GM18507 (cell line): ENCODE results near the gene PAQR6.

ENCODE experiments used
- DNase-seq: peaks from one replicate; pipeline ENCODE4 v3.0.0; 2011; ENCODE audit warnings: low read depth; ENCODE audit not compliant: insufficient read length; ENCODE audit errors: extremely low spot score
- FAIRE-seq: peaks from 2 replicates; lab custom pipeline; 2011; peaks lifted over from hg19 to GRCh38; lab: Jason Lieb, UNC

The PAQR6 gene

DNA sequence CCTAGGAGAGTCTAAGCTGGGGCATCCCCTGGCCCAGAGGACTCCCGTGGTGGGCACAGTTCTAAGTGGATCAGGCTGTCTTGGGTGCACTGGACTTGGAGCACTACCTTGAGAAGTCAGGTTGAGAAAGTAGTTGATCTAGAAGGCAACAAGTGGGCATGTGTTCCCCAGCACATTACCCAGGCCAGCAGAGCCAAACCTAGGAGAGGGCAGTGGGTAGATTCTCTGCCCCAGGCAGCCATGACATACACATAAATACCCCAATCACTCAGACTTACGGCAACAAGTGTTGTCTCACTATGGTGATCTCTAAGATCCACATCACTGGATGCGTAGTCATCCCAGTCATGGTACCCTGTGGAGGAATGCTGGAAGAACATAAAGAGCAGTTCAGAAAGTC lies 36.6 kb downstream of the PAQR6 start:
- no peak for FAIRE-seq
- no peak for DNase-seq

- DNase-seq (no peak), FAIRE-seq (no peak)
Observed at GRCh38 chr1:156204686-156205085, 43.2 kb downstream of the PAQR6 start.

DNA sequence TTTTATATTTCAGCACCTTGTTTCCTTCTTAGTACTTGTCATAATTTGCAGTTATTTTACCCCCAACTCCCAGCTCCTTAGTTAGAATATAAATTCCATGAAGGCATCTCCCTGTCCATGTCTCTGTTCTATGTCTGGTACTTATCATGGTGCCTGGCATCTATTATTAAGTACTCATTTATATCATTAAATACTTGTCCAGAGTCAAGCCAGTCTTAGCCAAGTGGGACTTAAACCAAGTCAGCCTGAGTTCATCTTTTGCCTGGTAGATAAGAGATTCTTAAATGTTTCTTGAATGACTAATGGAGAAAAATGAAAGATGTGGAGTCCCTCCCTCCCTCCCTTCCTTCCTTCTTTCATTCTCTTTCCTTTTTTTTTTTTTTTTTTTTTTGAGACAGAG lies 44.5 kb downstream of the PAQR6 start:
- DNase-seq (no peak), FAIRE-seq (no peak)

- no peak for FAIRE-seq
- DNase-seq: no peak
Observed at GRCh38 chr1:156200044-156200443, 47.8 kb downstream of the PAQR6 start.

- DNase-seq (no peak), FAIRE-seq (peak; percentile 70)
Observed at GRCh38 chr1:156198831-156199349, 49.0 kb downstream of the PAQR6 start.

- DNase-seq (no peak), FAIRE-seq (no peak)
Observed at GRCh38 chr1:156196445-156196844, 51.4 kb downstream of the PAQR6 start.

DNA sequence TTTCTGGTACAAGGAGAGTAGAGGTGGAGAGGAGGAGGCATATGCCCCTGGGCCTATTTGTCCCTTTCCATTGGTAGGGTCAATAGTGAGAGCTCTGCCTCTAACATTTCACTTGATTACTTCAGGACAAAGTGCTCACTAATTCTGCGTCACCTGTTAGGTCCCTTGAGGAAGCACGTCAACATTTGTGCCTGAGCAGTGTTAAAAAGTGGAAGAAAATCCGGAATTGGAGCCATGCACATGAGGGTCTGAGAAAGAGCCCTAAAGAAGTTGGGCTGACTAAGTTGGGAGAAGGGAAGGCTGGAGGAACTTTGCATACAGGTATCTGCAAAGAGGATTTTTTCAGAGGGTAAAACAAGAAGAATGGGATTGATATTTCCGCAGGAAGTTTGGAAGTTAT lies 52.0 kb downstream of the PAQR6 start:
- FAIRE-seq (no peak), DNase-seq (no peak)

DNA sequence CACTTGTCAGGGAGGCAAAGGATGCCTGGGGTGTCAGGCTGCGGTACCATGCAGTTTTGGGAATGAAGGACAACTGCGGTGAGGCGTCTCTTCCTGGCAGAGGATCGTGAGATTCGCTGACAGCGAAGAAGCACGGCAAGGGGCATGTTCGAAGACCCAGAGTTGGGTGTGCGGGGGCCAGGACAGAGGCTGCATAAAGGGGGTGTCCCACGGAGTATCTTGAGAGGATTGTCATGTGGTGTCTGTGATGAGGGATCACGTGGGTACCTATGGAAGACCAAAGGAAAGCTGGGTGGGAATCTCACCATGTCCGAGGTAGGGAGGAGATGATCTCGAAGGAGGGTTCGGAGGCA lies 53.6 kb downstream of the PAQR6 start:
- FAIRE-seq (no peak), DNase-seq (no peak)

- DNase-seq: peak; percentile 87
- FAIRE-seq: peak; percentile 99
Observed at GRCh38 chr1:156193488-156194299, 54.2 kb downstream of the PAQR6 start, which contains the start of gene SLC25A44. Gene SLC25A44, plus strand, starts transcription at chr1:156194104. Its CDS starts 5,744 bp downstream, at chr1:156199848.
